NAMALWA (cell line): ENCODE data around the gene PTGER2.

Source experiments
- DNase-seq: peaks from one replicate; pipeline ENCODE4 v3.0.0-alpha.2; 2015; ENCODE audit warnings: low spot score

The PTGER2 gene

GRCh38 chr14:52313903-52314594 lies at the start of gene PTGER2:
Gene PTGER2, plus strand, starts transcription at chr14:52314312. Its CDS starts 237 bp downstream, at chr14:52314549.
- no peak for DNase-seq

- no peak for DNase-seq
These were observed 48.9 kb upstream of the PTGER2 start for GRCh38 chr14:52265253-52265652.

GRCh38 chr14:52266179-52266578 lies 47.9 kb upstream of the PTGER2 start:
- no peak for DNase-seq

GRCh38 chr14:52266782-52267181 lies 47.3 kb upstream of the PTGER2 start:
- DNase-seq, result no peak

- no peak for DNase-seq
These were observed 46.4 kb upstream of the PTGER2 start, which contains the start of gene PTGDR for GRCh38 chr14:52267501-52268278. Gene PTGDR, plus strand, starts transcription at chr14:52267698. Its CDS starts 117 bp downstream, at chr14:52267815.

GRCh38 chr14:52268279-52269061 lies 45.6 kb upstream of the PTGER2 start:
- no peak for DNase-seq

GRCh38 chr14:52269100-52269499 lies 45.0 kb upstream of the PTGER2 start:
- DNase-seq, result no peak

- no peak for DNase-seq
These were observed 44.1 kb upstream of the PTGER2 start for GRCh38 chr14:52269982-52270381.

- DNase-seq, result no peak
These were observed 42.6 kb upstream of the PTGER2 start for GRCh38 chr14:52271538-52271937.

GRCh38 chr14:52272375-52272774 lies 41.7 kb upstream of the PTGER2 start:
- DNase-seq, result peak; percentile 31

GRCh38 chr14:52275372-52275771 lies 38.7 kb upstream of the PTGER2 start:
- no peak for DNase-seq

- no peak for DNase-seq
These were observed 36.6 kb upstream of the PTGER2 start for GRCh38 chr14:52277552-52277951.

GRCh38 chr14:52279408-52279807 lies 34.7 kb upstream of the PTGER2 start:
- DNase-seq, result no peak

GRCh38 chr14:52283099-52283498 lies 31.0 kb upstream of the PTGER2 start:
- DNase-seq, result no peak

GRCh38 chr14:52286661-52287649 lies 27.2 kb upstream of the PTGER2 start:
- DNase-seq, result no peak

- no peak for DNase-seq
These were observed 17.7 kb upstream of the PTGER2 start for GRCh38 chr14:52296378-52296777.

GRCh38 chr14:52298795-52299194 lies 15.3 kb upstream of the PTGER2 start:
- no peak for DNase-seq

GRCh38 chr14:52299692-52300278 lies 14.3 kb upstream of the PTGER2 start:
- DNase-seq, result peak; percentile 51

GRCh38 chr14:52303236-52303635 lies 10.9 kb upstream of the PTGER2 start:
- no peak for DNase-seq

- no peak for DNase-seq
These were observed 9.7 kb upstream of the PTGER2 start for GRCh38 chr14:52304248-52304904.
